Caco-2 (cell line): ENCODE measurements around the gene TRPM5. TPM values are rescaled to one million over a fixed set of nuclear protein-coding genes. Genes with fewer than 3 reads are reported as not detected.
A peak's percentile ranks its signal among the peaks of the same experiment; 100 is the strongest.

Experiments used
- BruUV-seq: library from RNA; stranded (reverse); fragments of 400-500 nt; replicated peaks from 2 replicates; lab custom pipeline; 2021; lab: Mats Ljungman, UMichigan
- CTCF ChIA-PET: fragments of 300-600 bp; sonication (Branson Sonifier 250); formaldehyde crosslinking; loops from one replicate; lab custom pipeline; 2022; ENCODE audit warnings: antibody characterized with exemption; lab: Charles Lee
- POLR2A ChIA-PET: fragments of 300-600 bp; sonication (Branson Sonifier 250); formaldehyde crosslinking; loops from one replicate; lab custom pipeline; 2022; ENCODE audit warnings: antibody characterized with exemption; lab: Charles Lee
- DNase-seq, 2 experiments: peaks; one replicate each; pipeline versions ENCODE4 v3.0.0 to v3.0.0-alpha.2; 2020 to 2022
- H3K27me3 ChIP-seq: replicated peaks from 2 replicates; pipeline ENCODE4 v1.6.0; 2011; ENCODE audit warnings: low read length; ENCODE audit not compliant: control insufficient read depth, insufficient read depth
- H3K36me3 ChIP-seq: 2 replicates; pipeline ENCODE4 v1.5.1; 2011; ENCODE audit warnings: low read length; ENCODE audit not compliant: control insufficient read depth, insufficient read depth
- H3K4me1 ChIP-seq: fragments of 250-450 bp; sonication (Bioruptor Pico); 2 replicates; pipeline ENCODE4 v1.5.1; 2020; ENCODE audit warnings: mild to moderate bottlenecking
- H3K4me3 ChIP-seq: 2 replicates; pipeline ENCODE4 v1.5.1; 2011; ENCODE audit warnings: low read depth, mild to moderate bottlenecking, control low read depth, low read length
- H3K9me3 ChIP-seq: fragments of 250-450 bp; sonication (Bioruptor Pico); 2 replicates; pipeline ENCODE4 v1.5.1; 2020; ENCODE audit warnings: mild to moderate bottlenecking, moderate library complexity
- H3K27ac Mint-ChIP-seq: one replicate; pipeline ENCODE4 v1.8.0; 2022; ENCODE audit warnings: mixed read lengths; ENCODE audit not compliant: unreplicated experiment
- H3K27me3 Mint-ChIP-seq: one replicate; pipeline ENCODE4 v1.8.0; 2022; ENCODE audit warnings: mixed read lengths; ENCODE audit not compliant: insufficient read depth, unreplicated experiment
- H3K36me3 Mint-ChIP-seq: one replicate; pipeline ENCODE4 v1.8.0; 2022; ENCODE audit warnings: mild to moderate bottlenecking, mixed read lengths; ENCODE audit not compliant: insufficient read depth, unreplicated experiment
- H3K4me1 Mint-ChIP-seq: one replicate; pipeline ENCODE4 v1.8.0; 2022; ENCODE audit warnings: low read depth, mixed read lengths; ENCODE audit not compliant: unreplicated experiment
- H3K4me3 Mint-ChIP-seq: one replicate; pipeline ENCODE4 v1.8.0; 2022; ENCODE audit warnings: mild to moderate bottlenecking, moderate library complexity, mixed read lengths; ENCODE audit not compliant: unreplicated experiment
- H3K9me3 Mint-ChIP-seq: one replicate; pipeline ENCODE4 v1.8.0; 2022; ENCODE audit warnings: mixed read lengths; ENCODE audit not compliant: unreplicated experiment
- CTCF ChIP-seq, 2 experiments: fragments of 200-600 bp in 1 of 2; IDR thresholded peaks; 1 replicate in 1 of 2; 2 replicates in 1 of 2; pipeline versions ENCODE4 v1.5.1 to v1.8.0; 2011 to 2022; ENCODE audit warnings: antibody characterized with exemption in 1 of 2, control low read depth in 1 of 2, inconsistent platforms in 1 of 2, low read depth in 1 of 2, low read length in 1 of 2, mild to moderate bottlenecking in 1 of 2, moderate library complexity in 1 of 2; ENCODE audit not compliant: insufficient read depth in 1 of 2, severe bottlenecking in 1 of 2, unreplicated experiment in 1 of 2
- intact Hi-C: fragments of 100-400 bp; cut with micrococcal nuclease; formaldehyde crosslinking; loops from one replicate; pipeline ENCODE4 v1.10.0; 2022; ENCODE audit not compliant: unreplicated experiment
- total RNA-seq: library from RNA; stranded (reverse); gene quantifications from 2 replicates; pipeline ENCODE4 v1.2.3, GENCODE V29; 2022

TRPM5 gene
- total RNA-seq, 1 experiment from 2014 or later: not detected

- Mint-ChIP-seq H3K27ac (no peak overlapping the region), H3K4me3 (no peak overlapping the region), H3K27me3 (no peaks in the 10 kb centered on the region), H3K9me3 (no peaks in the 10 kb centered on the region), H3K36me3 (no peaks in the 10 kb centered on the region), H3K4me1 (no peaks in the 10 kb centered on the region)
- intact Hi-C loops: no loop called here
- no peaks in the 10 kb centered on the region for H3K9me3 ChIP-seq
- DNase-seq: no peak
- H3K4me3 ChIP-seq: no peak overlapping the region
- no peaks in the 10 kb centered on the region for H3K27me3 ChIP-seq
- ChIA-PET CTCF (interaction anchor here (0.6 to 3.4 kb wide), 17 partner anchors 12 to 508 kb away, joined by 3 to 128 read pairs (median 6); partner anchors contain the start of genes CD81 and TSSC4), POLR2A (interaction anchor here (0.6 kb wide), 2 partner anchors 21 to 116 kb away, joined by 3 to 6 read pairs; partner anchors contain the start of gene TSSC4)
- peaks cover 4% of the 10 kb centered on the region for H3K4me1 ChIP-seq
- no TSS peak for BruUV-seq
- no peaks in the 10 kb centered on the region for H3K36me3 ChIP-seq
- no peak for TF ChIP-seq CTCF (IDR thresholded peaks at IDR 0.05; ENCODE audit: insufficient read depth in 1 of 2, low read depth in 1 of 2, low read length in 1 of 2, severe bottlenecking in 1 of 2, unreplicated experiment in 1 of 2)
Measured at GRCh38 chr11:2421226-2421994, 22.9 kb downstream of the TRPM5 start.

- POLR2A ChIA-PET: interaction anchor here (0.5 to 0.6 kb wide), 3 partner anchors 20 to 128 kb away, joined by 3 to 6 read pairs (median 3); partner anchors contain the start of gene TSSC4
- intact Hi-C loops: loop anchor here (1.0 kb wide), 1 partner anchor 115 kb away; no protein-coding TSS in a partner anchor
- no TSS peak for BruUV-seq
Measured at GRCh38 chr11:2420502-2421225, 23.6 kb downstream of the TRPM5 start.

More at GRCh38 chr11:2420502-2421225, 23.6 kb downstream of the TRPM5 start:
- Histone ChIP-seq H3K4me3 (no peak overlapping the region), H3K36me3 (no peaks in the 10 kb centered on the region), H3K27me3 (no peaks in the 10 kb centered on the region), H3K9me3 (no peaks in the 10 kb centered on the region), H3K4me1 (peaks cover 4% of the 10 kb centered on the region)
- Mint-ChIP-seq H3K27me3 (no peaks in the 10 kb centered on the region), H3K4me3 (no peak overlapping the region), H3K36me3 (no peaks in the 10 kb centered on the region), H3K27ac (no peak overlapping the region), H3K9me3 (no peaks in the 10 kb centered on the region), H3K4me1 (no peaks in the 10 kb centered on the region)
- CTCF ChIA-PET: interaction anchor here (0.6 to 3.4 kb wide), 22 partner anchors 11 to 509 kb away, joined by 3 to 128 read pairs (median 6); partner anchors contain the start of genes CD81 and TSSC4
- DNase-seq: peak; percentile 65 to 82
- TF ChIP-seq CTCF (IDR thresholded peaks at IDR 0.05; ENCODE audit: insufficient read depth in 1 of 2, low read depth in 1 of 2, low read length in 1 of 2, severe bottlenecking in 1 of 2, unreplicated experiment in 1 of 2): peak; percentile 91 to 96
